GM12878 (cell line): ENCODE data around the gene ABR. TPM values are rescaled to one million over a fixed set of nuclear protein-coding genes. Genes with fewer than 3 reads are reported as not detected.

ENCODE experiments used
- BRCA1 ChIP-seq: IDR thresholded peaks from 2 replicates; pipeline ENCODE4 v1.6.1; 2011; ENCODE audit warnings: low read depth, low read length, improper control_type of control experiment
- CHD1 ChIP-seq: IDR thresholded peaks from 2 replicates; pipeline ENCODE4 v1.6.1; 2012; ENCODE audit warnings: low read depth, low read length, improper control_type of control experiment
- CTCF ChIP-seq, 3 experiments: IDR thresholded peaks in 2 of 3; conservative IDR thresholded peaks in 1 of 3; 2 replicates each; pipeline ENCODE4 v1.5.1; 2011; ENCODE audit warnings: low read depth in 3 of 3, low read length in 3 of 3, mild to moderate bottlenecking in 3 of 3, control low read depth in 2 of 3, moderate library complexity in 2 of 3, inconsistent platforms in 1 of 3, mixed read lengths in 1 of 3; ENCODE audit not compliant: control insufficient read depth in 2 of 3, insufficient read depth in 1 of 3; ENCODE audit errors: extremely low read depth in 1 of 3
- HCFC1 ChIP-seq: fragments of 150-350 bp; IDR thresholded peaks from 2 replicates; pipeline ENCODE4 v1.6.1; 2014; ENCODE audit warnings: low read length
- POLR2A ChIP-seq: IDR thresholded peaks from 2 replicates; pipeline ENCODE4 v1.6.1; 2011; ENCODE audit warnings: low read depth, mild to moderate bottlenecking, low read length
- POLR2AphosphoS5 ChIP-seq: IDR thresholded peaks from 2 replicates; pipeline ENCODE4 v1.6.1; 2011; ENCODE audit warnings: mild to moderate bottlenecking, low read length, inconsistent platforms
- SUZ12 ChIP-seq: fragments of 200-600 bp; sonication (generic); IDR thresholded peaks from one replicate; pipeline ENCODE4 v1.6.1; 2018; ENCODE audit warnings: antibody characterized with exemption, mild to moderate bottlenecking; ENCODE audit not compliant: unreplicated experiment
- TBL1XR1 ChIP-seq: IDR thresholded peaks from 2 replicates; pipeline ENCODE4 v1.6.1; 2012; ENCODE audit warnings: low read depth, low read length, improper control_type of control experiment
- ZBTB40 ChIP-seq: fragments of 450-650 bp; IDR thresholded peaks from 2 replicates; pipeline ENCODE4 v1.6.1; 2016; ENCODE audit warnings: mild to moderate bottlenecking, moderate library complexity, borderline replicate concordance
- polyA plus RNA-seq, 11 experiments: library from polyadenylated mRNA; depleted of rRNA in 4 of 11; unstranded in 6 of 11; stranded (reverse) in 5 of 11; fragments of >200 nt; fragmentation: Nextera tagmentation in 4 of 11; fragmentation: Illumina TruSeq in 1 of 11; extraction: Ambion mirVana in 4 of 11; extraction: Trizol in 1 of 11; gene quantifications; 1 replicate in 1 of 11; 2 replicates in 10 of 11; pipeline versions ENCODE4 v1.2.1 to v1.2.3, GENCODE V29; 2011 to 2016; ENCODE audit warnings: inconsistent platforms in 2 of 11, missing spikeins in 2 of 11, low read depth in 1 of 11
- total RNA-seq, 4 experiments: library from RNA; depleted of rRNA in 3 of 4; stranded (reverse); fragments of >200 nt in 3 of 4; fragmentation: Illumina TruSeq in 1 of 4; extraction: Trizol in 1 of 4; gene quantifications; 2 replicates each; pipeline versions ENCODE4 v1.2.1 to v1.2.3, GENCODE V29; 2013 to 2021

The ABR gene
- total and polyA plus RNA-seq, 10 of the 15 experiments (the other 5 are each of a cell fraction or from before 2014, with no cell fraction given) = 1.4 to 112 (median 30.0) TPM

- TF ChIP-seq CHD1 (no peak), BRCA1 (no peak), CTCF (IDR thresholded peaks at IDR 0.05 in 2 of 3, conservative IDR thresholded peaks at IDR 0.05 in 1 of 3; ENCODE audit: control insufficient read depth in 2 of 3, extremely low read depth in 1 of 3, insufficient read depth in 1 of 3, low read depth in 3 of 3, low read length in 3 of 3) (no peak), SUZ12 (no peak), POLR2A (no peak), POLR2AphosphoS5 (no peak), TBL1XR1 (no peak), HCFC1 (no peak), ZBTB40 (no peak)
These were observed 111.4 kb downstream of the ABR start (continued) for GRCh38 chr17:1068356-1068755.
